HG03064 (cell line): Measurements from ENCODE around the gene DNASE1L2.
"Not testable (repeated sequence)": the region's sequence is repeated elsewhere in the genome, so short reads cannot be mapped to it uniquely, and the experiment has no call there.

Source experiments
- ATAC-seq: cut with Tn5 transposase; IDR thresholded peaks from one replicate; pipeline ENCODE4 v1.9.1; 2021; ENCODE audit warnings: low read depth; ENCODE audit not compliant: unreplicated experiment

Gene DNASE1L2

DNA sequence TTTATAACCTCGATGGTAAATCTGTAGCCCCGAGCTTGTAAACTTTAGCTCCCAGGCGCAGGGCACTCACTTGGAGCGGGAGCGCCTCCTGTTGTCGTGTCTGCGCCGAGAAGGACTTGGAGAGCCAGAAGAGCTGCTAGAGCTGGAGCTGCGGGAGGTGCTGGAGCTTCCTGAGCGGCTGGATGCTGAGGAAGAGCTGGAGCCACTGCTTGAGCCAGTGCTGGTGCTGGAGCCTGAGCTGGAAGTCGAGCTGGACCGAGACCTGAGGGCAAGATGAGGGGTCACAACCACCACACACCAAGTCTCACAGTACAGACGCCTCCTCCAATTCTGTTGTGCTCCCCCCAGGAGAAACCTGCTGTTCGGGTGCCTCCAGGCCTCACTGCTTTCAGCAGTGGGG is 26.8 kb downstream of the DNASE1L2 start:
- not testable (repeated sequence) for ATAC-seq

DNA sequence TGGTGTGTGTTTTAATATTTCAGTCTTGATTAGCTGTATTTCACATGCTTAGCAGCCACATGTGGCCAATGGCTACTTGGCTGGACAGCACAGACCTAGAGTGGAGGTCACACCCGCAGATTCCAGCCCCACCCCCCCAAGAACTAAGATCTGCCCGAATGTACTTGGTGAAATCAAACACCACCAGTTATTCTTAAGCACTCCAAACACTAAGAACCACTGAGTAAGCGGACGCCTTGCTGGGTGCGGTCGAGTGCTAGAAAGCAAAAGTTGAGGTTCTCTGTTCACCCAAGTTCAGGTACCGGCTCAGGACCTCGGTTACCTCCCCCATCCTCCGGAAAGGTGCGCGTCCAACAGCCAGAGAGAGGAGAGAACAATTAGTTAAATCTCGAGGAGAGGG is 30.6 kb downstream of the DNASE1L2 start:
- ATAC-seq: not testable (repeated sequence)

DNA sequence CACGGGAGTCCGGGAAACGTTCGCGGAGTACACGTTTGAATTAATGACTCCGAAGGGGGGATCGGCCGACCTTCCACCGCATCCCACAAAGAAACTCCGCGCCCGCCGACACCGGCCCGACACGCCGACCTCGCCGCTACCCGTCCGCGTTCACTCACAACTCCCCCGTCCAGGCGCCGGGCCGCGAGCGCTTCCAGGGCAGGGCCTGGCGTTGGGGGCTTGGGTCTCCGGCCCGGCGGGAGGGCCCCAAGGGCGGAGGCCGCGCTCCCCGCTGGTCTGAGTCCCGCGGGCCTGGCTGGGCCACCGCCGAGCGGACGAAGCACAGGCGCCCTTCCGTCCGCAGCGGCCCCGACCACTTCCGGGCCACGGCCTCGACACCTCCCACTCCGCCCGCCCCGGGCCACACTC is 31.3 kb downstream of the DNASE1L2 start:
- ATAC-seq: peak; percentile 35

DNA sequence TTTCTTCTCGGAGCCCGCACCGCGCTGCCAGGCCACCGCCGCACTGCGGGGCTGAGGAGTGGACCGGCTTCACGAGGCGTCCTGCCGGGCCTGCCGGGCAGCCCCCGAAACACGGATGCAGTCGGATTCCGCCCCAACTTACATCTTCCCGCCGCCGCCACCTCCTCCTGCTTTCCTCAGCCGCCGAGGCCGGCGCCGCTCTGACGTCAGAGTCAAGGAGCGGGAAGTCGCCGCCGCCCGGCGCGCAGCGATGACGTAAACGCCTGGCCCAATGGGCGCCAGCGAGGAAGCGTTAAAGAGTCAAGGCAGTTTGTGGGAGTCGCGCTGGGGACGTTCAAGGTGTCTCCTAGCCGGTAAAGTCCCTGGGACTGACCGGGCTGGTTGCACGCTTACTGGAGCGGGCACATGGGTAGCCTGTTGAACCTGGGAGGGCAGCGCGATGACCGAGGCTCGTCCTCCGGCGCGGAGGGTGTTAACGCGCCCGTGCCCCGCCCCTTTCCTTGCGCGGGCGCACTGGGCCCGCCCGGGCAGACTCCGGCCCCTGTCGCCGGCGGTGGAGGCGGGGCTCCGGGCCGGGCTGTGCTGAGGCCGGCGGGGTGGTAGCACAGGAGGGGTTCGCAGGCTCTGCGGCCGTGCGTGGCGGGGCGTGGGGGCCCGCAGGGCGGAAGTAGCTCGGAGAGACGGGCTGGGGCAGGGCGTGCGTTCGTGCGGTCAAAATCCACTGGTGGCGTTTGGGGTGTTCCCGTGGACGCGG is 31.8 kb downstream of the DNASE1L2 start, which contains the start of gene RNPS1:
Gene RNPS1, minus strand, starts transcription at position 214 of the 754 bp plus-strand sequence. CDS start 3,483 bp downstream, outside the sequence.
- peak; percentile 74 for ATAC-seq

DNA sequence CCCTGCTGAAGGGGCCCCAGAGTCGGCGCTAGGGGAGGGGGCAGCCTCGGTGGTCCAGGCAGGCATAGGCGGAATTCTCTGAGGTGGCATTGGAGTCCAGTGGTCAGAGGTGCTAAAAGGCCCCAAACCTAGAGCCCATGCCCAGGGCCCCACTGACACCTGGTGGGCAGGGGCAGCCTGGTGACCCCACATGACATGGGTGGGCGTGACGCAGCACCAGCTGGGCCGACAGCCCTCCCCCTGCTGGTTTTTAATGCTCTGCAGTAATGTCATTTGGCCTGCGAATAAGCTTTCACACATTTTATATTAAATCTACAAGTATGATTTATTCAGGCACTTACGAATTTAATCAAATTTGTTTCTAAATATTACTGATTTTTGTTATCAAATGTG is 33.8 kb downstream of the DNASE1L2 start:
- no peak for ATAC-seq

DNA sequence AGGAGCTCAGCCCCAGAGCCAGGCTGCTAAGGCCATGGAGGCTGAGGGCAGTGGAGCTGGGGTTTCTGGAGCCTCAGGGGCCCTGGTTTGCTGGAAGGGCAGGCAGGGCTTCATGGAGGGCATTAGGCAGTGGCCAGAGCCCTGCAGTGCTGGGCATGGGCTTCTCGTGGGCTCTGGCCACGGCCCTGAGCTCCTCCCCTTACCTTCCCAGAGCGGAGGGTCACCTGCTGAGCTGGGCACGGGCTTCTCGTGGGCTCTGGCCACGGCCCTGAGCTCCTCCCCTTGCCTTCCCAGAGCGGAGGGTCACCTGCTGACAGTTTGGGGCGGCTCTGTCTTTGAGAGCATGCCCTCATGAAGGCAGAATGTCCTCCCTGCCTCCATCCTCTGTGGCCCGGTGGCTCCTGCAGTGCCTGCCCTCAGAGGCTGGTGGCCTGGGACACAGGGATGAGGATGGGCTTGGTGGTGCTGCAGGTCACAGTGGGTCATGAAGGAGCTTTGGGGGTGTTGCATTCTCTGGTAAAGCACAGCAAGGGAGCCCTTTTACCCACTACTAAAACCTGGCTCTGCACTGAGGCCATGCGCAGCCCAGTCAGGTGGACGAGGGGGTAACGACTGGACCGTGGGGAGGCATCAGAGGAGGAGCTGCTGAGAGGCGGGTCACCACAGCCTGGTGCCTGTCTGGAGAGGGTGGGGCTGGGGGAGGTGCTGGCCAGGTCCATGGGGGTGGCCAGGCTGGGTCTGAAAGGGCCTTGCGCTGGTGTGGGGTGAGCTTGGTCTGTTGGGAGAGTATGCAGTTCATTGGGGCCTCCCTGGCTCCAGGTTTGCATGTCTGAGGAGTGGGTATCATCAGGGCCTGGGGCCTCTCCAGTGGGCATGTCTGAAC is 34.6 kb downstream of the DNASE1L2 start:
- ATAC-seq: no peak

DNA sequence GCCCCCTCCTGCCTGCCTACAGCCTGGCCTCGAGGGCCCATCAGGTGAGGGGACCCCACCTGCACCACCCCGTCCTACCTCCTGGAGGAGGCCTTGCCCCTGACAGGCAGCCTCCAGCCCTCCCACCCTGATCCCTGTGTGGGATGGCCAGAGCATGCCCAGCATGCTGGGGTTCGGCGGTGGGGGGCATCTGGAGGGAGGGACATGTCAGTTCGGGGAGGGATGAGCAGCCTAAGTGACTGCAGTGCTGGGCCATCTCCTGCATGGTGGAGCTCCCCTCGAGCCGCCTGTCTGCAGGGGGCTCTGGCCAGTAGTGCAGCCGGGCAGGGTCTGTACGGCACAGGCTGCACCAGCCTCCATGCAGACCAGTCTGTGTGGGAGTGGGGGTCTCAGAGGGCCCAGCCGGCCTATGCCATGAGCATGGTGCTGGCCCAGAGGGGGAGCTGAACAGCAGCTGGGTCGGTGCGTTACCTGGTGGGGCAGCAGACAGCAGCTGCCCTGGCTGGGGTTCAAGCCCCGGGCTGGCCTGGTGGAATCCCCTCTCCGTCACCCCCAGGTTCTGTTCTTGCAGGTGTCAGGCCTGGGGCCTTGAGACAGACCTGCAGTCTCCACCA is 35.7 kb downstream of the DNASE1L2 start:
- ATAC-seq: no peak

DNA sequence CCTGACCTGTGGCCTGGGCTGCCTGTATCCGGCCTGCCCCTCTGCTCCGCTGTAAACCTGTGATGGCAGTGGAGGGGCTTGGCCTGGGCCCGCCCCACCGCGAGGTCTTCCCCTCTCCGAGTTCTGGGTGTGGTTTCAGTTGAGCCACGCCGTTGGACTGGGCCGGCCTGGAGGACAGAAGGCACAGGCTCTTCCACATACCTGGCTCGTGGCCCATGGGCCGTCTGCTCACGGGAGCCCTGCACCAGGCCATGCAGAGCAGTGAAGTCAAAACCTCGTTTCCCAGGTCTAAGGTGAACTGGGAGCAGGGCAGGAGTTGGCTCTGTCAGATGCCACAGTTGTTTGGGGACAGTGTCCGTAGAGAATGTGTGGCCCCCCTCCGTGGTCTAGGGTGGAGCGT is 37.2 kb downstream of the DNASE1L2 start:
- no peak for ATAC-seq

DNA sequence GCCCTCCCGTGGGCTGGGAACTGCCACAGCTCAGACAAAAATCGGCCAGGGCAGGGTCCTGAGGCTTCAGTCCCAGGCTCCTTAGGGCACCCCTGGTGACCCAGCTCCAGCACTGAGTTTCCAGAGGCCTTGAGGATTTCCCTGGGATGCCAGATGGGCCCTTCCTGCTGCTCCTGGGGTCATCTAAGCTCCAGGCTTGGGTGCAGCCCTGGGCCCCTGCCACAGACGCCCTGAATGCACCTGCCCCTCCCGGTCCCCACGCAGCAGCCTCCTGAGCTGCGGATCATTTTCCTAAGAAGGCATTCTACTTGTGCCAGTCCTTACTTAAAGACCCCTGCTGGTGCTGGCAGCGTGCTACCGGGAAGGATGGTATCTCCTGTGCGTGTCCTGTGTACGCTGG is 37.7 kb downstream of the DNASE1L2 start:
- ATAC-seq: no peak

DNA sequence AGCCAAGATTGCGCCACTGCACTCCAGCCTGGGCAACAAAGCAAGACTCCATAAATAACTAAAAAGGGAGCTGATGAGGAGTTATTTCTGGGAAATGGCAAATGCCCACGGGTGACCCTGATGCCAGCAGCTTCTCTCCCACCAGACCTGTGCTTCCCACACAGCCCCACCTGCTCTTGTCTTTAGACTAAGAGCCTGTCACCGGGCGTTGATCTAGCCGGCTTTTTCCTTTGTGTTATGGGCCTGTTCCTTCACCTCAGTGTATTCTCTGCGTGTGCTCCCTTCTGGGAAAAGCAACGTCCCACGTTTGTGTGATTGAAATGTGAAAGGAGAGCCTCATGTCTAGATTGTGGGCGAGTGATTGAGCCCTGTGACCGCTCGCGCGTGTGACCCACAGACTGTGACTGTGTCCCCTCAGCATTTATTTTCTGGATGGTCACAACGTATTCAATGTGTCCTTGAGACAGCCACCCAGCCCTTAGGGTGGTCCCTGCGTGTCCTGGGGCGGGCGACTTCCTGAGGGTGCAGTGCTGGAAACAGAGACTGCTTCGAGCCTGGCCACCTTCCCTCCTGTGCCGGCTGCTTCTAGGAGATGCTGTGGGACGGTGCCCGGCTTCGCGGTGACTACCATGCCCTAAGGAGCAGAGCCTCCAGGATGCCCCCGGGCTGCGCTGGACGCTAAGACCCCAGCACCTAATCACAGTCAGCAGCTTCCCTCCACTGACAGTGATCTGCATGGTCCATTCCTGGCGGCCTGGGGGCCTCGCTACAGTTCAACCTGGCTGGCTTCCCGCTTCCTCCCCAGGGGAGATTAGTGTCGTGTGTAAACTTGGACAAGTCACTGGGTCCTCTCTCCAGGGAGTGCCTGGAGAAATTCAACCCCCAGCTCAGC is 39.5 kb downstream of the DNASE1L2 start:
- ATAC-seq: no peak

DNA sequence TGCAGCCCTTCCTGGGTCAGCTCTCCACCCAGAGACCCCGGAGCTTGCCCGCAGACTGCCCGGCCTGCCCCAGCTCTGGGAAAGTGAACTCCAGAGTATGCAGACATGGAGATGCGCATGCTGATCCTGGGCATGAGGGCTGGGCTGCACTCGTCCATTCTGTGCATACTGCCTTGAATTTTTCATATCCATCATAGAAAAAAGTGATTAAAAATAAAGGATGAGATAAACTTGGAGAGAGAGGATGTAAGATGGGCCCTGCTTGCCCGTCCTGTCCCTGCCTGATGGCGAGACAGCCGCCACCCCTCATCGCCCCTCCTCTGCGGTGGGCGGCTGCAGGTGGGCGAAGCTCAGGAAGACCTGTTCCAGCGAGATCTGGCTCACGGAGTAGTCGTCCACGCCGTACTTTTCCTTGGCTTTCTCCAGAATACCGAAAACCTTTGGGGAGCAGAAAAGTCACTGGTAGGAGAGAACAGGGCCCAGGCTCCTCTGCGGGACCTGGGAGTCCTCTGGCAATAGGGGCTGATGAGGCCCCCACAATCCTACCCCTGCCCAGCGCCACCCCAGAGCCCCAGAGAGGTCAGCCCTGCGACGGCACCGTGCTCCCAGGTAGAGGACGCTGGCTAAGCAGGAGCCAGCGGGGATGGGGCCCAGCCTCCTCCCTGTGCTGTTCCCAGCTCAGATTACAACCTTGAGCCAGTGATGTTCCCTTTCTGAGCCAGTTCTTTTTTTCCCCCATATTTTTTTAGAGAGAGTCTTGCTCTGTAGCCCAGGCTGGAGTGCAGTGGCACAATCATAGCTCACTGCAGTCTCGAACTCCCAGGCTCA is 40.3 kb downstream of the DNASE1L2 start:
- ATAC-seq: no peak

DNA sequence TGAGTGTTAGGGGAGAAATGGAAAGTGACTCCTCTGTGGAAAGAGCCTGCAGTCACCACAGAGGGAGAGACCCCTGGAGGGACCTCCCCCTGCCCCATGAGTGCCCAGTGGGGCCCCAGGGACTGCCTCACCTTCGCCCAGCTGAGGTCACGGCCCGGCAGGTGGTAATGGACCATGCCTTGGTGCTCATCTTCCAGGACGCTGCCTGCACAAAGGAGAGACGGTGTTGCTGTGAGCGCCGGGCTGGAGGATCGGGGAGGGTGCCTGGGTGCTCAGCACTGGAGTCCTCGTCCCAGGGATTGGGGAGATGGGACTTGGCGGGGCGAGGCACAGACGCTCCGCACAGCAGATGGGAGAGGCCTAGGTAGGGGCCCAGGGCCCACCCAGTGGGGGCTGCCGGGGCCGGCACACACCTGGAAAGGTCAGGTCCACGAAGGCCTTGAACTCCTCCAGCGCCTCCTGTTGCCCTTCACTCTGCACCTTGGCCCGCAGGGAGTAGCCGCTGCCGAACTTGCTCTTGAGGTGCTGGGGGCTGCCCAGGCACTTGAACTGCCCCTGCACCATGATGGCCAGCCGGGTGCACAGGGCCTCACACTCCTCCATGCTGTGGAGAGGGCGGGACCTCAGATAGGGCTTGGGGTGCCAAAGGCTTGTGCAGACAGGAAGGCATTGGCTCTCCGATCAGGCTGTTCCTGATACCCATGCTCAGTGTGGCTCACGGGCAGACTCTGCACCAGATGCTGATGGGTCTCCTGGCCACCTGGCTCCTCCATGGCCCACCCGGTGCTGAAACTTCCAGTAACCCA is 41.4 kb downstream of the DNASE1L2 start:
- ATAC-seq: no peak

DNA sequence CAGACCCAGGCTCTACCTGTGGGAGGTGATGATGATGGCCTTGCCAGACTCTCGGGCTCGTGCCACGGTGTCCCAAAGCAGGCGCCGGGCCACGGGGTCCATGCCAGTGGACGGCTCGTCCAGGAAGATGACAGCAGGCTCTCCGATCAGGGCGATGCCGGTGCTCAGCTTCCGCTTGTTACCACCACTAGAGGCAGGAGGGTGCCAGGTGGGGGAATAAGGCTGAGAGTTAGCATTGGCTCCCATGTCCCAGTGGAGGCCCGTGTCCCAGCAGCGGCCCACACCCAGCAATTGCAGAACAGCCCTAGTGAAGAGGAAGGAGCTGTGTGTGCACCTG is 42.0 kb downstream of the DNASE1L2 start:
- no peak for ATAC-seq

DNA sequence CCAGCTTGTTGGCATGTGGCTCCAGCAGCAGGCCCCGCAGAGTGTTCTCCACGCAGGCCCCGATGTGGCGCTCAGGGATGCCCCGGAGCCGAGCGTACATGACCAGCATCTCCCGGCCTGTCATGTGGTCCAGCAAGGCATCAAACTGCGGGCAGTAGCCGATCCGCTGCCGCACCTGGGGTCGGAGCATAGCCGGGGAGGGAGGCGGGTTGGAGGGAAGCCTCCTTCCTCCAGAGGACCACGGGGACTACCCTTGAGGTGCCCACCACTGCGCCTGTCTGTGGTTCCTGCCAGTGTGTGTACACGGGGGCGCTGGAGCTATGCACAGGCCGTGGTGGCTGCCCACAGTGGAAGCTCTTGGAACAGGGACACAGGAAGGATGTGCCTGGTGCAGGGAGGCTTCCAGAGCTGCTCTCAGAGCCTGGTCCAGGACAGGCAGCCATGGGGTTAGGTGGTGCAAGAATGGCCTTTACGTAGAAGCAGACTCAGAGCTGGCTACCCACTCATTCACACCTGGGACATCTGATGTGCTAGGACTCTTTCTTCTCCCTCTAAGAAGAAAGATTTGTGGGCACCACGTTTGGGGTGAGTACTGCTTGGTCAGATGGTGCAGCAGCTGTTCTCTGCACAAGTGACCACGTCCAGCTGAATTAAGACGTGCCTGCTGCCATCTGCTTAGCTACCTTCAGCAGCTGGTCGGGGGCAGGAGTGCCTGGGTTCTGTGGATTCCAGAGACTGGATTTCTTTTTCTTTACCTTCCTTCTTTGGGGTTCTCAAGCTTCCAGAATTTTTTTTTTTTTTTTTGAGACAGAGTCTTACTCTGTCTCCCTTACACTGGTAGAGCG is 42.9 kb downstream of the DNASE1L2 start:
- no peak for ATAC-seq

DNA sequence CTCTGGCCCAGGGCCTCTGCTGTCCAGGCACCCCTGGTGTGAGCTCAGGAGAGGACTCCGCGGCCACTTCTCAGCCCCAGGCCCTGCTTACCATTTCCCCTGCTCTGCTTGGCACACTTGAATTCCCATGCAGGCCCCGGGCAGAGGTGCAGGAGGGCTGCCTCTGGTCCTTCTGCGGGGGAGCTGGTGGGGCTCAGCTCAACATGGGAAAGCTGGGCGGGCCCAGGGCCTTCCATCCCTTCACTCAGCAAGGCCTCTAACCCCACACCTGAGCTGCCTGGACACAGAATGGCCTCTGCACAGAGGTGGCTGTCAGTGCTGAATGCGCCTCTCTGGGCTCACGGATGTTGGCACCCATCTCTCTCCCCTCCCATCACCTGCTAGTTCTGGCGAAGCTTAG is 44.2 kb downstream of the DNASE1L2 start:
- ATAC-seq: no peak

DNA sequence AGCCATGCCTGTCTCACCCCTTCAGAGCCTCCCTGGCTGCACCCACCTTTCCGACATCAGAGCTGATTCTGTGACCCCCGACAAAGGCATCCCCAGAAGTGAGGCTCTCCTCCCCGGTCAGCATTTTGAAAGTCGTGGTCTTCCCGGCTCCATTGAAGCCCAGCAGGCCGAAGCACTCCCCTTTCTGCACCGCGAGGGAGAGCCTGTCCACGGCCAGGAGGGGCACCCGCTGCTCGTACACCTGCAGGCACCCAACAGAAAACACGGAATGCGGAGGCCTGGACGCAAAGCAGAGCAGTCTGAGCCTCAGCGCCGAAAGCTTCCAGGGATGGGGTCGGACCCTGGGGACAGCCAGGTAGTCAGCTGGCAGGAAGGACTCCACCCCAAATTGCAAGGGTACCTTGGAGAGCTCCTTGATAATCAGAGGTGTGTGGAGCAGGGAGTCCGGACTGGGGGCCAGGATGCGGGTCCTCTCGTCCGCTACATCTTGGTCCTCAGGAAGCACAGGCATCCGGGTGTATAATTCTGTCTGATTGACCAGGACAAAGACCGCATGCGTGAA is 44.8 kb downstream of the DNASE1L2 start:
- no peak for ATAC-seq

DNA sequence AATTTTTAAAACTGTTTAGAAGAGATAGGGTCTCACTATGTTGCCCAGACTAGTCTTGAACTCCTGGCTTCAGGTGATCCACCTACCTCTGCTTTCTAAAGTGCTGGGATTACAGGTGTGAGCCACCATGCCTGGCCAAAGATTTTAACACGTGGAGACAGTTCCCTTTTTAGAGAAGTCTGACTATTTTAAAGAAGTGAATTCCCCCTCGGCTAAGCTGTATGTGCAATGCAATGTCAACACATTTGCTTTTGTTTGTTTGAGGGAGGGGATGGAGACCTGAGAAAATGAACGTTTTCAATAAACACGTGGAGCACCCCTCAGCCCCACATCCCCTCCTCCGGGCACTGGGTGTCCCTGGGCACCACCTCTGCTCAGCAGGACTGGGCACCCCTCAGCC is 46.0 kb downstream of the DNASE1L2 start:
- ATAC-seq: no peak
